OCI-LY7 (cell line): ENCODE data around the gene OLFM1. TPM values are rescaled to one million over a fixed set of nuclear protein-coding genes. Genes with fewer than 3 reads are reported as not detected.

ENCODE experiments used
- BruUV-seq: library from RNA; stranded (reverse); fragments of 400-500 nt; replicated peaks from 2 replicates; lab custom pipeline; 2021; lab: Mats Ljungman, UMichigan
- CTCF ChIA-PET: fragments of 300-600 bp; sonication (Branson Sonifier 250); formaldehyde crosslinking; loops from one replicate; lab custom pipeline; 2022; ENCODE audit warnings: antibody characterized with exemption; ENCODE audit not compliant: unreplicated experiment; lab: Charles Lee
- POLR2A ChIA-PET: fragments of 300-600 bp; sonication (Branson Sonifier 250); formaldehyde crosslinking; loops from one replicate; lab custom pipeline; 2022; ENCODE audit warnings: antibody characterized with exemption; lab: Charles Lee
- DNase-seq: peaks from one replicate; pipeline ENCODE4 v3.0.0-alpha.2; 2015; ENCODE audit warnings: low spot score
- H2AFZ ChIP-seq: fragments of 200-600 bp; sonication (generic), shearing (Covaris generic); 2 replicates; pipeline ENCODE4 v1.6.1; 2014; ENCODE audit warnings: mild to moderate bottlenecking, antibody characterized with exemption, low read length, moderate library complexity
- H3K27ac ChIP-seq: fragments of 200-600 bp; sonication (generic); 2 replicates; pipeline ENCODE4 v1.5.1; 2014; ENCODE audit warnings: mixed run types, low read depth, mild to moderate bottlenecking, moderate library complexity, low read length, inconsistent platforms; ENCODE audit not compliant: poor library complexity, severe bottlenecking
- H3K36me3 ChIP-seq: fragments of 200-600 bp; sonication (generic); 2 replicates; pipeline ENCODE4 v1.6.1; 2014; ENCODE audit warnings: mild to moderate bottlenecking, antibody characterized with exemption, low read length, moderate library complexity, mixed read lengths; ENCODE audit not compliant: insufficient read depth
- H3K4me1 ChIP-seq: fragments of 200-600 bp; sonication (generic); 2 replicates; pipeline ENCODE4 v1.5.1; 2014; ENCODE audit warnings: mild to moderate bottlenecking, low read length; ENCODE audit not compliant: insufficient read depth, poor library complexity, severe bottlenecking
- H3K4me2 ChIP-seq: fragments of 200-600 bp; sonication (generic); 2 replicates; pipeline ENCODE4 v1.6.1; 2014; ENCODE audit warnings: mild to moderate bottlenecking, low read length
- H3K4me3 ChIP-seq: fragments of 200-600 bp; sonication (generic); 2 replicates; pipeline ENCODE4 v1.5.1; 2014; ENCODE audit warnings: mild to moderate bottlenecking, low read depth, low read length; ENCODE audit not compliant: poor library complexity, severe bottlenecking
- H3K79me2 ChIP-seq: fragments of 200-600 bp; sonication (generic); 2 replicates; pipeline ENCODE4 v1.6.1; 2016; ENCODE audit warnings: low read depth, mild to moderate bottlenecking, low read length, moderate library complexity, mixed read lengths; ENCODE audit not compliant: insufficient read depth
- H3K9me2 ChIP-seq: fragments of 200-600 bp; sonication (generic); 2 replicates; pipeline ENCODE4 v1.6.1; 2016; ENCODE audit warnings: mild to moderate bottlenecking, low read length, mixed read lengths; ENCODE audit not compliant: insufficient read depth
- H3K9me3 ChIP-seq: fragments of 200-600 bp; sonication (generic); 2 replicates; pipeline ENCODE4 v1.6.1; 2014; ENCODE audit warnings: mild to moderate bottlenecking, mixed run types, low read length, mixed read lengths
- H4K20me1 ChIP-seq: fragments of 200-600 bp; sonication (generic); 2 replicates; pipeline ENCODE4 v1.6.1; 2014; ENCODE audit warnings: mild to moderate bottlenecking, antibody characterized with exemption, low read length, moderate library complexity, mixed read lengths; ENCODE audit not compliant: insufficient read depth
- EZH2phosphoT487 ChIP-seq: fragments of 200-600 bp; sonication (generic); IDR thresholded peaks from 2 replicates; pipeline ENCODE4 v1.6.1; 2018; ENCODE audit warnings: low read depth, borderline replicate concordance, mild to moderate bottlenecking, mixed run types, antibody characterized with exemption, low read length, moderate library complexity, mixed read lengths
- intact Hi-C: fragments of 100-400 bp; cut with micrococcal nuclease; formaldehyde crosslinking; loops from one replicate; pipeline ENCODE4 v1.10.0; 2022; ENCODE audit not compliant: unreplicated experiment
- total RNA-seq, 2 experiments: library from RNA; depleted of rRNA in 1 of 2; stranded (reverse); fragments of >200 nt in 1 of 2; shearing (Covaris generic) in 1 of 2; gene quantifications; 2 replicates each; pipeline ENCODE4 v1.2.3, GENCODE V29; 2014 to 2022
- TF ChIP-seq, protein P1 (sequence below): fragments of 200-600 bp; sonication (generic); conservative IDR thresholded peaks from 2 replicates; pipeline ENCODE4 v1.5.1; 2014; ENCODE audit warnings: mild to moderate bottlenecking, antibody characterized with exemption, low read length, moderate library complexity, mixed read lengths

The OLFM1 gene
- total RNA-seq, 2 experiments from 2014 or later: not detected

DNA sequence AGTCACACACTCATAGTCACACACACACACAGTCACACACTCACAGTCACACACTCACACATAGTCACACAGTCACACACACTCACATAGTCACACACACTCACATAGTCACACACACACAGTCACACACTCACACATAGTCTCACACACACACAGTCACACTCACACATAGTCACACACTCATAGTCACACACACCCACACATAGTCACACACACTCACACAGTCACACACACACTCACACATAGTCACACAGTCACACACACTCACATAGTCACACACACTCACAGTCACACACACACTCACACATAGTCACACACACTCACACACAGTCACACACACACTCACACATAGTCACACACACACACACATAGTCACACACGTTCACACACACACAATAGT lies 4.1 kb downstream of the OLFM1 start:
- Histone ChIP-seq H3K4me2 (no peak overlapping the region), H3K36me3 (no peaks in the 10 kb centered on the region), H3K4me1 (no peaks in the 10 kb centered on the region), H3K79me2 (no peaks in the 10 kb centered on the region), H2AFZ (no peak overlapping the region), H3K9me2 (no peaks in the 10 kb centered on the region), H3K9me3 (no peaks in the 10 kb centered on the region), H3K4me3 (no peak overlapping the region), H3K27ac (no peak overlapping the region), H4K20me1 (no peaks in the 10 kb centered on the region)
- ChIA-PET POLR2A (no interaction called here), CTCF (no interaction called here)
- DNase-seq: no peak
- intact Hi-C loops: no loop called here
- BruUV-seq: no TSS peak
- TF ChIP-seq, protein P1, sequence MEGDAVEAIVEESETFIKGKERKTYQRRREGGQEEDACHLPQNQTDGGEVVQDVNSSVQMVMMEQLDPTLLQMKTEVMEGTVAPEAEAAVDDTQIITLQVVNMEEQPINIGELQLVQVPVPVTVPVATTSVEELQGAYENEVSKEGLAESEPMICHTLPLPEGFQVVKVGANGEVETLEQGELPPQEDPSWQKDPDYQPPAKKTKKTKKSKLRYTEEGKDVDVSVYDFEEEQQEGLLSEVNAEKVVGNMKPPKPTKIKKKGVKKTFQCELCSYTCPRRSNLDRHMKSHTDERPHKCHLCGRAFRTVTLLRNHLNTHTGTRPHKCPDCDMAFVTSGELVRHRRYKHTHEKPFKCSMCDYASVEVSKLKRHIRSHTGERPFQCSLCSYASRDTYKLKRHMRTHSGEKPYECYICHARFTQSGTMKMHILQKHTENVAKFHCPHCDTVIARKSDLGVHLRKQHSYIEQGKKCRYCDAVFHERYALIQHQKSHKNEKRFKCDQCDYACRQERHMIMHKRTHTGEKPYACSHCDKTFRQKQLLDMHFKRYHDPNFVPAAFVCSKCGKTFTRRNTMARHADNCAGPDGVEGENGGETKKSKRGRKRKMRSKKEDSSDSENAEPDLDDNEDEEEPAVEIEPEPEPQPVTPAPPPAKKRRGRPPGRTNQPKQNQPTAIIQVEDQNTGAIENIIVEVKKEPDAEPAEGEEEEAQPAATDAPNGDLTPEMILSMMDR: no peak
- no peak for TF ChIP-seq EZH2phosphoT487

DNA sequence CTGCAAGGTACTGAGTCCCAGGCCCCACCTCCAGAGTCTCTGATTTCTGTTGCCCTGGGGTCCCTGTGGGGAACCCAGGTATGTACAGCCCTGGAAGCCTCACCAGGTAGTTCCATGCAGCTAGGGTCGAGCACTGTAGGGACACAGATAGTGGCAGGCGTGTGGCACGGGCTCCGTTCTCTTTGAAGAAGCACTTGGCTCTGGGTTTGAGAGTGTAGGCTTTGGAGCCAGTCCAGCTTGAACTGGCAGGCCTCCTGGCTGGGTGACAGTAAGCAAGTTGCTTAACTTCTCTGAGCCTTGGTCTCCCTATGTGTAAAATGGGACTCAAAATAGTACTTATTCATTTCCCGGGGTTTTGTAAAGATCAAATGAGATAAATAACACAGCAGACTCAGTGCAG lies 5.6 kb downstream of the OLFM1 start:
- intact Hi-C loops: no loop called here
- no peak overlapping the region for H3K27ac ChIP-seq
- CTCF ChIA-PET: no interaction called here
- no peaks in the 10 kb centered on the region for H3K79me2 ChIP-seq
- TF ChIP-seq EZH2phosphoT487: no peak
- TF ChIP-seq, protein P1: no peak
- no peak overlapping the region for H3K4me3 ChIP-seq
- H3K4me1 ChIP-seq: no peaks in the 10 kb centered on the region
- H4K20me1 ChIP-seq: no peaks in the 10 kb centered on the region
- no peaks in the 10 kb centered on the region for H3K9me3 ChIP-seq
- H3K9me2 ChIP-seq: no peaks in the 10 kb centered on the region
- no peak overlapping the region for H3K4me2 ChIP-seq
- no peak for DNase-seq
- no TSS peak for BruUV-seq
- POLR2A ChIA-PET: interaction anchor here (0.5 kb wide), 1 partner anchor 162 kb away, joined by 3 read pairs; no protein-coding TSS in a partner anchor
- H3K36me3 ChIP-seq: no peaks in the 10 kb centered on the region
- no peak overlapping the region for H2AFZ ChIP-seq

DNA sequence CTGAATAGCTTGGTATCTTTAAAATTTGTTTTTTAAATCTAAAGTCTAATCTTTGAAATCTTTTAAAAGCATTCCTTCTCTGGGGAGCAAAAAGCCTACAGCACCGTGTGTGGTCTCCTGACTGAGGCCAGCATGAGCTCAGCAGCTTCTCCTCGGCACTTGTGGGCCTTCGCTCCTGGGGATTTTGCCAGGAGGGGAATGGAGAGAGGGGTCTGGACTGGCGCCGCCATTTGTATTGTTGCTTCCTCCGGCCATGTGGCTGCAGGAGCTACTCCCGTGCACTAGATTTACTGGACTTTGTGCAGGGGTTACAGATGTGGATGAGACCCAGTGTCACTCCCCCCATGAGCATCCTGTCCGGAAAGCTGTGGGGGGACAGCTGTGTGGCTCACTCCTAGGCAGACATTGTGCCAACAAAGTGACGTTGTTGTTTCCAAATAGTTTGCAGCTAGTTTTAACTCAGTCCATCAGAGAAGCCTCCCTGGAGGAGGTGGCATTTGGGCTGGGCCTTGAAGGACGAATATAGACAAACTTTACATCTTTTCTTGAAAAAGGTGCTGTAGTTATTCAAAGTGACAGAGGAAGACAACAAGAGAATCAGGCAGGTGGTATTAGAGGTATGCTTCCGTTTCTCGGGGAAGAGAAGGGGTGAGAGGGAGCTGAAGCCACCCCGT lies 6.6 kb downstream of the OLFM1 start:
- H3K9me2 ChIP-seq: no peaks in the 10 kb centered on the region
- H3K9me3 ChIP-seq: no peaks in the 10 kb centered on the region
- no peak overlapping the region for H3K27ac ChIP-seq
- H3K79me2 ChIP-seq: no peaks in the 10 kb centered on the region
- intact Hi-C loops: no loop called here
- no peak for DNase-seq
- H3K4me3 ChIP-seq: no peak overlapping the region
- no peak overlapping the region for H2AFZ ChIP-seq
- no peak for TF ChIP-seq EZH2phosphoT487
- TF ChIP-seq, protein P1: no peak
- no TSS peak for BruUV-seq
- no peaks in the 10 kb centered on the region for H4K20me1 ChIP-seq
- ChIA-PET CTCF (no interaction called here), POLR2A (no interaction called here)
- no peak overlapping the region for H3K4me2 ChIP-seq
- no peaks in the 10 kb centered on the region for H3K36me3 ChIP-seq
- no peaks in the 10 kb centered on the region for H3K4me1 ChIP-seq
